Right ventricle myocardium inferior (tissue), 1 donor: Measurements from ENCODE around the gene MASP1. TPM values are rescaled to one million over a fixed set of nuclear protein-coding genes. Genes with fewer than 3 reads are reported as not detected.

Experiments used
- ATAC-seq: fragments of 200-7000 bp; cut with Tn5 transposase; one replicate; pipeline ENCODE4 v1.9.1; 2020; ENCODE audit warnings: mild to moderate bottlenecking, moderate library complexity
- DNase-seq: peaks from one replicate; pipeline ENCODE4 v3.0.0; 2021; ENCODE audit errors: missing footprints
- intact Hi-C: fragments of 100-400 bp; cut with DNase I; formaldehyde crosslinking; loops from one replicate; pipeline ENCODE4 v1.11.0; 2022
- total RNA-seq: library from RNA; stranded (reverse); fragmentation: NEBNext Ultra II Directional; extraction: Animal tissue kit (Norgen Biotek cat#: 25700); gene quantifications from one replicate; pipeline ENCODE4 v1.2.1, GENCODE V29; 2021
- donor health status: DM: no; HTN: yes; CAD: no; lungs with severe emphysema.

MASP1 gene
- total RNA-seq, 1 donor from 2014 or later: 129 TPM

GRCh38 chr3:187274315-187274976 lies 17.1 kb downstream of the MASP1 start:
- ATAC-seq (no peak), DNase-seq (no peak)
- intact Hi-C loops: no loop called here

GRCh38 chr3:187271582-187271981 lies 20.0 kb downstream of the MASP1 start:
- intact Hi-C loops: no loop called here
- DNase-seq (no peak), ATAC-seq (no peak)

GRCh38 chr3:187269486-187269885 lies 22.1 kb downstream of the MASP1 start:
- ATAC-seq (no peak), DNase-seq (no peak)
- intact Hi-C loops: no loop called here

- intact Hi-C loops: loop anchor here (2.0 kb wide), 1 partner anchor 17 kb away; no protein-coding TSS in a partner anchor
- ATAC-seq: no peak
- DNase-seq: no peak
Observed at GRCh38 chr3:187267306-187267705, 24.2 kb downstream of the MASP1 start.

DNA sequence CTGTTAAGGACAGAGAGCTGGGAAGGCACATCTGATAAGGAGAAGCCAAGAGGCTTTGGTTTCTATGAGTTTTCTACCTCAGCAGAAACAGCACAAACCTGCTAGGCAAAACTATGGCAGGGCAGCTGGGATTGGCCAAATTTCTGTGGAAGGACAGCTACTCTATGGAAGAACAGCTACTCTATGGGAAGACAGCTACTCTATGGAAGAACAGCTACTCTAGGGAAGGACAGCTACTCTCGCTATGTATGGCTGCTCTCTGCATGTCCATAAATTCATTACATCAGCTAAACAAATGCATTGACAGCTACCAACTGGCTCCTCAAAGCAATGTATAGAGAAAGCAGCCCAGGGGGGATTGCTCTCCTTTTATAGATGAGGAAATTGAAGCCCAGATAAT lies 24.8 kb downstream of the MASP1 start:
- intact Hi-C loops: loop anchor here (2.0 kb wide), 1 partner anchor 18 kb away; no protein-coding TSS in a partner anchor
- no peak for DNase-seq
- ATAC-seq: no peak

DNA sequence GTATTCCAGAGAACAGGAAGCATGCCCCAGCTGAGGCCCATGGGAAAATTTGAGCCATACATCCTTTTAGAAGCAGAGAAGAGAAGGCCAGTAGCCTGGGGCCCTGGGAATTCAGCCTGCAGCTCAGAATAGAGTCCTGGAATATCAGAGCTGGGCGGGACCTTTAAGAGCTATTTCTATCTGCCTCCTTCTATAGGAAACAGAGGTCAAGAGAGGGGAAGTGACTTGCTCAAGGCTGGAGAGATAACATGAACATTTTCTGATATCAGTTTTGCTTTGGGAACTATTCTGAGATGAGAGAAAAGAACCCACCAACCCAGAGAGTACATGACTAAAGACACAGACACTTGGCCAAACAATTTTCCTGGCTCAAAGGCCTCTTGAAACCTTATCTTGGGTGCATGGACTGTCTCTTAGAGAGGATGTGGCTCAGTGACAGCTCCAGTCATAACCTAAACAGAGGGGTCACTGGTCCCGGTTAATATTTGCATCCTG lies 26.0 kb downstream of the MASP1 start:
- DNase-seq: no peak
- ATAC-seq: peak; percentile 84
- intact Hi-C loops: loop anchor here (1.0 kb wide), 1 partner anchor 26 kb away; the partner anchor contains the start of gene MASP1

DNA sequence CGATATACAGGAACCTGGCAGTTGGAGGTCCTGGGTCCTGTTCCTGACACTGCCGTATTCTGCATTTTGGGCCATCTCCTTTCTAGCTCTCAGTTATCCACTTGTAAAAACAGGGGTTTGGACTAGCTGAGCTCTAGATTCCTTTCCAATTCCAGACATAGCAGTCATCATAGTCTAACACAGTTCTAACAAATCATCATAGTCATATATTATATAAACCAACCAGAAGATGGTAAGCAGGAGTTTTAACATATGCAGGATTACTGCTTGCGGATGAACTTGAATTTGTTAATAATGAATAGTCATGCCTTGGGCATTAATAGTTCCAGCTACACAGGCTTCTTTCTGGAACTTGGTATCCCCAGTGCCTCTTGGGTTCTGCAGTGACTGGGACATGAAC lies 26.6 kb downstream of the MASP1 start:
- intact Hi-C loops: loop anchor here (1.0 kb wide), 1 partner anchor 26 kb away; the partner anchor contains the start of gene MASP1
- no peak for ATAC-seq

DNA sequence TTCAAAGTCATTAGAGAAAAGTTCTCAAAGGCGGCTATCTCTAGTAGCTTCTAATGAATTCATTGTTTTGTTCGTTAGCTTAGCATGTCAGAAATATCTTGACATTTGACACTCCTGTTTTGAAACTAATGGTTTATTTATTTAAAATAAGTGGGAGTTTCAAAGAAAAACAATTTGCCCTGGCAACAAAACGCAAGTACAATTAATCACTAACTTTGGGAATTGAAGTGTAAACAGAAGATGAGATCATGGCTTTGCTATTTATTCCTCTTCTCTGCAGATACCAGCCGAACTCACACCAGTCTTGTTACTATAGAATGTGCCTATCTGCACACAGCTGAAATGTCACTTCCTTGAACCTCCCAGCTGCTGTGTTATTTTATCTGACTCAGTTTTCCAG lies 27.5 kb downstream of the MASP1 start:
- no peak for DNase-seq
- no peak for ATAC-seq
- intact Hi-C loops: no loop called here

More for the DNA sequence above, 26.6 kb downstream of the MASP1 start:
- no peak for DNase-seq

GRCh38 chr3:187263270-187263669 lies 28.3 kb downstream of the MASP1 start:
- DNase-seq (no peak), ATAC-seq (no peak)
- intact Hi-C loops: no loop called here

- ATAC-seq (no peak), DNase-seq (no peak)
- intact Hi-C loops: no loop called here
Observed at GRCh38 chr3:187262360-187262759, 29.2 kb downstream of the MASP1 start.

- no peak for DNase-seq
- intact Hi-C loops: no loop called here
- no peak for ATAC-seq
Observed at GRCh38 chr3:187261541-187261969, 30.0 kb downstream of the MASP1 start.

- ATAC-seq: no peak
- intact Hi-C loops: no loop called here
- DNase-seq: no peak
Observed at GRCh38 chr3:187259171-187259570, 32.4 kb downstream of the MASP1 start.

- intact Hi-C loops: no loop called here
- no peak for ATAC-seq
- DNase-seq: no peak
Observed at GRCh38 chr3:187257992-187258692, 33.4 kb downstream of the MASP1 start.

DNA sequence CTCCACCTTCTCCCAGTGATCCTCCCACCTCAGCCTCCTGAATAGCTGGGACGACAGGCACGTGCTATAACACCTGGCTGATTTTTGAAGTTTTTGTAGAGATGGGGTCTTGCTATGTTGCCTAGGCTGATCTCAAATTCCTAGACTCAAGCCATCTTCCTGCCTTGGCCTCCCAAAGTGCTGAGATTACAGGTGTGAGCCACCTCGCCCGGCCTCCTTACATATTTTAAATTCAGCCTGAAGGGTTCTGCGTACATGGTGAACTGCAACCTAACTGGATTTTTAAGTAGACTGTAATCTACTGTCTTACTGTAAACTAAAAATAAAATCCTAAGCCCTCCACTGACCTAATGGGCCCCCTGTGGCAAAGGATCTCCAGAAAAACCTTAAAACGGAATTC lies 34.1 kb downstream of the MASP1 start:
- intact Hi-C loops: no loop called here
- ATAC-seq (no peak), DNase-seq (no peak)

DNA sequence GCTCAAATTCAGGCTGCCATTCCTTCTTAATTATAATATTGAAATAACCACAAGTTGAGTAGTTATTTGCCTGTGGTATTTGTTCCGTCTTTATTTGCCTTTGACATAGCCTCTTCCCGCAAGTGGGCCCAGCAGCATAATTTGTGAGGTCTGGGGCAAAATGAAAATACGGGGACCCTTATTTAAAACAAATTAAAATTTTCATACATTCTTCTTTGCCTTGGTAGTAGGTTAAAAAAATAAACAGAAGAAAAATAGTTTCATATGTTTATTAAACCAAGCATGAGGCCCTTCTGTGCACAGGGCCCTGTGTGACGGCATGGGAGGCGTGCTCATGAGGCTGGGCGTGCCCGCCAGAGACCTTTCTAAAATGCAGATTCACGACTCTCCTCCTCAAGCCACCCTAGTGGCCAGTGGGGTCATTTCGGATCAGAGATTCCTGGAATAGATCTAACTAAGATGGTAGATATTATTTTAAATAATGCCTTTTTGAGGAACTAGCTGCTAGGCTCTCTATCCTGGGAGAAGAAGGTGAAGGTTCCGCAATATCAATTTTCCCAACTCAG lies 35.4 kb downstream of the MASP1 start:
- intact Hi-C loops: no loop called here

DNA sequence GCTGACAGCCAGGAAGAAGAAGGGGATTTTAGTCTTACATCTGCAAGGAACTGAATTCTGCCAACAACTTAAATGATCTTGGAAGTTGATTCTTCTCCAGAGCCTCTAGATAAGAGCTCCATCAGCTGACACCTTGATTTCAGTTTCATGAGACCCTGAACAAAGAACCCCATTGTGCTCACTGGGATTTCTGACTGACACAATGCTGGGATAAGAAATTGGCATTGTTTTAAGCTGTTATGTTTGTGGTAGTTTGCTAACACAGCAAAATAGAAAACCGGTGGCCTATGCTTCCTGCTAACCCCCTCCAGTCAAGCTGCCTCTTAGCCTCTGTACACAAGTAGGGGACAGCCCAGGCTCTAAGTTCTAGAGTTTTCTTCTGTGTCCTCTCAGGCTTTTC lies 36.2 kb downstream of the MASP1 start:
- DNase-seq (no peak), ATAC-seq (peak; percentile 60)
- intact Hi-C loops: no loop called here

More for the DNA sequence above, 35.4 kb downstream of the MASP1 start:
- no peak for DNase-seq
- no peak for ATAC-seq

GRCh38 chr3:187252311-187252710 lies 39.2 kb downstream of the MASP1 start:
- ATAC-seq: no peak
- DNase-seq: no peak
- intact Hi-C loops: no loop called here

DNA sequence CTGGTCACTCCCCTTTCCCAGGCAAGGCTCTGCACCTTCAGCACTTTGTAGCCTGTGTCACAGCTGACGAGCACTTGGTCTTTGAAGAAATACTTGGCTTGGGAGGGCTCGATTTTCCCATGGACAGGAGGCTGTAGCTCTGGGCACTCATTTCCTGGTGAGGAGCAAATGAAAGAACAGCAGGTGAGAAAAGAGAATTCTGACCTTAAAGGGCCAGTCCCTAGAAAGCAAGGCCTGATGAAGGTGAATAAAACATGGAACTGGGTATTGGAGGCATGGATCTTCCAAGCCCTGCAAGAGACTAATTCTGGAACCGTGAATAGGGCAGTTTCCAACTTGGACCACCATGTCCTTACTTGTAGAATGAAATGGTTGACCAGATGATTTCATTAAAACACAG lies 39.9 kb downstream of the MASP1 start:
- ATAC-seq (no peak), DNase-seq (no peak)
- intact Hi-C loops: no loop called here

DNA sequence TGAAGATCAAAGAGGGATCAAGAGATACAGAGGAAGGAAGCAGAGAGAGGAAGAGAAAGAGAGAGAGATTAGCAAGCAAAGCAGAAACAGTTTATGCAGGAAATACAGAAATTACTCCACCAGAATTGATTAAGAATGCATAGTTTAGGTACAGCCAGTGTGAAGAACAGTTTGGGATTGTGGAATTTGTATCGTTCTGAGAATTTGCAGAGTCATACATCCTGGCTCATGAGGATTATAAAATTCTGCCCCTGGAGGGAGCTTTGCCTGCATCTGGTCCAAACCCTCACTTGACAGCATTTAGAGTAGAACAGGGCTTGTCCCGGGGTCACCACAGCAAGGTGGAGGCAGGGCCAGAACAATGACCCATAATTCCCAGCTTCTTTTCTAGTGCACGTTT lies 44.1 kb downstream of the MASP1 start:
- DNase-seq (no peak), ATAC-seq (no peak)
- intact Hi-C loops: no loop called here
